Ovary (tissue), 3 donors: ENCODE measurements around the gene ZSCAN25.

ENCODE experiments used
- CTCF ChIP-seq, 3 donors: fragments of 450-650 bp in 2 of 3; fragments of 200-600 bp in 1 of 3; IDR thresholded peaks; one replicate each; pipeline versions ENCODE4 v1.5.1 to v1.8.0; 2016 to 2022; ENCODE audit warnings: antibody characterized with exemption in 3 of 3, mild to moderate bottlenecking in 1 of 3
- EP300 ChIP-seq: sonication (generic); formaldehyde crosslinking; IDR thresholded peaks from one replicate; pipeline ENCODE4 v1.6.1; 2017; ENCODE audit warnings: antibody characterized with exemption
- POLR2A ChIP-seq: fragments of 450-650 bp; IDR thresholded peaks from one replicate; pipeline ENCODE4 v1.6.1; 2017; ENCODE audit warnings: antibody characterized with exemption, mild to moderate bottlenecking, moderate library complexity
- donor health status: DM: no; HTN: no; CAD: no.

- TF ChIP-seq CTCF (IDR thresholded peaks at IDR 0.05) (no peak), POLR2A (no peak), EP300 (no peak)
Observed at GRCh38 chr7:99645590-99645989, 28.8 kb downstream of the ZSCAN25 start.
